VCaP (cell line): ENCODE measurements around the gene STPG2.

Source experiments
- H3K27ac ChIP-seq: fragments of 450-650 bp; 2 replicates; pipeline ENCODE4 v1.5.1; 2017
- CTCF ChIP-seq: fragments of 450-650 bp; conservative IDR thresholded peaks from 2 replicates; pipeline ENCODE4 v1.5.1; 2017; ENCODE audit warnings: mild to moderate bottlenecking, moderate library complexity

Gene STPG2

GRCh38 chr4:97819294-97819693 lies 324.0 kb downstream of the STPG2 start:
- no peak for TF ChIP-seq CTCF
- no peak overlapping the region for H3K27ac ChIP-seq

DNA sequence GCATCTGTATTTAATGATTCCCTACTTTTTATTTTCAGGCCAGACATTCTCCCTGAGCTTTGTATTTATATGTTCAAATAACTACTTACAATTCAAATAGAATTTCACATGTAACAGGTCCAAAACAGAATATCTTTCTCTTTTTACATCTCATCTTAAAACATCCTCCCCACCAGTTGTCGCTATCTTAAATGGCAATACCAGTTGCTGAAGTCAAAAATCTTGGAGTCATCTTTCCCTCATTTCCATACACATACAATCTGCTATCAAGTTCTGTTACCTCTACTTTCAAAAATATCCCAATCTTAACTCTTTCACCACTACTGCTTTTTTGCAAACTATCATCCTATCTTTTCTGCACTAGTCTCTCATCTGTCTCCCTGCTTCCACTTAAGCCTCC lies 330.5 kb downstream of the STPG2 start:
- no peak overlapping the region for H3K27ac ChIP-seq
- no peak for TF ChIP-seq CTCF

DNA sequence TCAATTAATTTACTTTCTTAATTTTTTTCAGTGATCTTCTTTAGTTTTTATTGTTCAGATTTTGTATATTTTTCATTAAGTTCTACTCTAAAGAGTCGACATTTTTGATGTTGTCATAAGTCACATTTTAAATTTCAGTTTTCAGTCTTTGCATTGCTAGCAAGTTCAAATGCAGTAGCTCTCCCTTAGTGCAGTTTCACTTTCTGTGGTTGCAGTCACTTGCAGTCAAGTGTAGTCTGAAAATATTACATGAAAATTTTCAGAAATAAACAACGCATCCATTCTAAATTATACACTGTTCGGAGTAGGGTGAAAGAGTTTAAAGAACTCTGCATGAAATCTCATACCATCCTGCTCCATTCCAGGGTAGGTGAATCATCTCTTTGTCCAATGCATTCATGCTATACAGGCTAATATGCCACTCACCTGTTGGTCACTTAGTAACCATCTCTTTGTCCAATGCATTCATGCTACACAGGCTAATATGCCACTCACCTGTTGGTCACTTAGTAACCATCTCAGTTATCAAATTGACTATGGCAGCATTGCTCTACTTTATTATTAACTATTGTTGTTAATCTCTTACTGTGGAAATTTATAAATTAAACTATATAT lies 356.9 kb downstream of the STPG2 start:
- TF ChIP-seq CTCF: no peak
- no peak overlapping the region for H3K27ac ChIP-seq

DNA sequence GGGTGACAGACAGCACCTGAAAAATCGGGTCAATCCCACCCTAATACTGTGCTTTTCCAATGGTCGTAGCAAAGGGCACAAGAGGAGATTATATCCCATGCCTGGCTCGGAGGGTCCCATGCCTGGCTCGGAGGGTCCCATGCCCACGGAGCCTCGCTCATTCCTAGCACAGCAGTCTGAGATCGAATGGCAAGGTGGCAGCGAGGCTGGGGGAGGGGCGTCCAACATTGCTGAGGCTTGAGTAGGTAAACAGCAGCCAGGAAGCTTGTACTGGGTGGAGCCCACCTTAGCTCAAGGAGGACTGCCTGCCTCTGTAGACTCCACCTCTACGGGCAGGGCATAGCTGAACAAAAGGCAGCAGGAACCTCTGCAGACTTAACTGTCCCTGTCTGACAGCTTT lies 365.1 kb downstream of the STPG2 start:
- no peak for TF ChIP-seq CTCF
- no peak overlapping the region for H3K27ac ChIP-seq

- TF ChIP-seq CTCF: no peak
- H3K27ac ChIP-seq: no peak overlapping the region
Observed at GRCh38 chr4:97774347-97774989, 368.8 kb downstream of the STPG2 start.

DNA sequence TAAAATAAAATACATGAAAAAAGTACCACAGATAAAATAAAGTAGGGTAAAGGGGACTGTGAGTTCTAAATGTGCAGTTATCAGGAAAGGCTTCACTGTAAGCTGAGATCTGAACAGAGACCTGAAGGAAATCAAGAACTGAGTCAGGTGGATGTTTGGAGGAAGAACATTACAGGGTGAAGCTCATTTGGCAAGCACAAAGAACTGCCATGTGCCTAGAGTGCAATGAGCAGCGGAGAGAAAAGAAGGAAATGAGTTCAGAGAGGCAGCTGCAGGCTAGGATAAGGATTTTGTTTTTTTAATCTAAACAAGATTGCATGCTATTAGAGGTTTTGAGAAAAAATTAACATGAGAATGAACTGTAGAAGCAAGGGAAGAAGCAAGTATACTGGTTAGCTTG lies 373.1 kb downstream of the STPG2 start:
- no peak overlapping the region for H3K27ac ChIP-seq
- TF ChIP-seq CTCF: no peak

DNA sequence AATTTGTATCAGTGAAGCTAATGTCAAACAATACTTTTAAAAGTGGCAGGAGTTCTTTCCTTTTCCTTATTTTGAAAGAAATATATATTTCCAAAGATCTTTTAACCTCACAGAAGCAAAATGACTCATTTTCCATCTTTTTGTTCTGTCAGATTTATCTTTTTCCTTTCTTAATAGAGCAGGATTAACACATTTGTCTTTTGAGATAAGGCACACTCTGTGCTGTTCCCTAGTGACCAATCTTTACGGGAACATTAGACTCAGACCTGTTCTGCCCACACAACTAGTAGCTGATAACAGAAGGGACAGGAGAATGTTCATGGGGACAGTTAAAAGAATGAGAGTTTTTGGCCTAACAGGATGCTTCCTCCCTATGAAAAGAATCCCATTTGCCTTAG lies 381.2 kb downstream of the STPG2 start:
- no peak for TF ChIP-seq CTCF
- H3K27ac ChIP-seq: peak overlapping the region; percentile 39
